Duodenal mucosa (tissue), 2 donors: ENCODE data around the gene SYNJ2.
A peak's percentile ranks its signal among the peaks of the same experiment; 100 is the strongest.
"Not testable (repeated sequence)": the region's sequence is repeated elsewhere in the genome, so short reads cannot be mapped to it uniquely, and the experiment has no call there.

Experiments used
- H3K27ac ChIP-seq: one replicate; pipeline ENCODE4 v1.7.0; 2013; ENCODE audit warnings: low read depth, low read length
- H3K27me3 ChIP-seq, 2 donors: one replicate each; pipeline ENCODE4 v1.7.0; 2013; ENCODE audit warnings: low read length in 2 of 2, control low read depth in 1 of 2; ENCODE audit not compliant: insufficient read depth in 2 of 2, control insufficient read depth in 1 of 2
- H3K36me3 ChIP-seq, 2 donors: one replicate each; pipeline ENCODE4 v1.7.0; 2013; ENCODE audit warnings: low read length in 2 of 2, control low read depth in 1 of 2; ENCODE audit not compliant: insufficient read depth in 2 of 2, control insufficient read depth in 1 of 2
- H3K4me1 ChIP-seq, 2 donors: one replicate each; pipeline ENCODE4 v1.7.0; 2013; ENCODE audit warnings: low read length in 2 of 2, control low read depth in 1 of 2; ENCODE audit not compliant: insufficient read depth in 2 of 2, control insufficient read depth in 1 of 2
- H3K4me3 ChIP-seq, 2 donors: one replicate each; pipeline ENCODE4 v1.7.0; 2013; ENCODE audit warnings: low read length in 2 of 2, low read depth in 1 of 2
- H3K9ac ChIP-seq, 2 donors: one replicate each; pipeline ENCODE4 v1.7.0; 2013; ENCODE audit warnings: low read length in 2 of 2, low read depth in 1 of 2
- H3K9me3 ChIP-seq, 2 donors: one replicate each; pipeline ENCODE4 v1.7.0; 2013; ENCODE audit warnings: low read length in 2 of 2, control low read depth in 1 of 2; ENCODE audit not compliant: control insufficient read depth in 1 of 2

SYNJ2 gene

DNA sequence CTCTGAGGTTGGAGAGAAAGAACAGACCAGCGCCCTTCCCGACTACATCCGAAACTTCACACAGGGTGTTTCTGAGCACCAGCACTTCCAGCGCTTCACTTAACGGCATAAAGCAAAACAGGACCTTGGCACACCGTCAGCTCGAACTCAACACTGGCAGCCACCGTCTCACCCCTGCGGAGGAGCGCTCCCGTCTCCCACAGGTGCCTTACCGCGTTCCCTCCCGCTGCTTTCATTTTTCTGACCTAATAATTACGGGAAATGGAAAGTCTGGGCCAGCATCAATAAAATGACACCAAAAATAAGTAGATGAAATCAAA lies 37.7 kb upstream of the SYNJ2 start:
- Histone ChIP-seq H3K4me3 (no peak overlapping the region), H3K27me3 (no peaks in the 10 kb centered on the region), H3K36me3 (peaks cover 16 to 58% of the 10 kb centered on the region in 2 donors), H3K27ac (no peak overlapping the region), H3K9me3 (no peaks in the 10 kb centered on the region), H3K9ac (no peak overlapping the region), H3K4me1 (peaks cover 0 to 14% of the 10 kb centered on the region in 2 donors)

DNA sequence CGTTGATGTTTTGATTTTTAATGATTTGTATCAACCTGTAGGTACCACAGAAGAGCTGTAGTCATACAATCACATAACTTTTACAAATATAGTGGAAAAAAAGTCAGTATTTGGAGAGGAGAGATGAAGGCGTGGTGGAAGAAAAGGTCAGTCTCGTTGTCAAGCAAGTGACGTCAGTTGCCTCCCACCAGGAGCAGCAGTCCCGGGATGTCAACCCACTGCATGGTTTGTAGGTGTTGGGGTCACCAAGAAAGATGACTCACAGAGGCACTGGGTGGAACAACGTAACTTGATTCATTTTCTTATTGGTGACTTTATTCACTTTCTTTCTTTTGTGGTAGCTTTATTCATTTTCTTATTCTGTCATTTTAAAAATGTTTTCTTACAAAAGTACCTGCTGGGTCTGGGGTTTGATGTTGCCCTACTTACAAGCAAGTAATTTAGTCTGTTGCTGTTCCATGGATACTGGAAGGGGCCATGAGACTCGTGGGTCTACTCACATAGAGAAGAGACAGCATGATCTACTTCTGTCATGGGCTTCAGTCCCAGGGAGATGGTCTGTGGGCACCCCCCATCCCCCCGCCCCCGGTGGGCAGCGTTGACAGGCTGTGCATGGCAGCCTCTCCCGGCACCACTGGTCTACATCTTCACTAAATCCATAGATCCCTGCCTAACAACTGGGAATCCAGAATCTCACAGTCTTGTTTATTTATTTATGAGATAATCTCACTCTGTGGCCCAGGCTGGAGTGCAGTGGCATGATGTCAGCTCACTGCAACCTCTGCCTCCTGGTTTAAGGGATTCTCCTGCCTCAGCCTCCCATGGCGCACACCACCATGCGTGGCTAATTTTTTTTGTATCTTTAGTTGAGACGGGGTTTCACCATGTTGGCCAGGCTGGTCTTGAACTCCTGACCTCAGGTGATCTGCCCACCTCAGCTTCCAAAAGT lies 36.4 kb upstream of the SYNJ2 start:
- Histone ChIP-seq H3K4me1 (peaks cover 0 to 10% of the 10 kb centered on the region in 2 donors), H3K36me3 (peaks cover 16 to 45% of the 10 kb centered on the region in 2 donors), H3K9me3 (peaks cover 0 to 7% of the 10 kb centered on the region in 2 donors), H3K4me3 (no peak overlapping the region), H3K27ac (no peak overlapping the region), H3K9ac (no peak overlapping the region), H3K27me3 (no peaks in the 10 kb centered on the region)

DNA sequence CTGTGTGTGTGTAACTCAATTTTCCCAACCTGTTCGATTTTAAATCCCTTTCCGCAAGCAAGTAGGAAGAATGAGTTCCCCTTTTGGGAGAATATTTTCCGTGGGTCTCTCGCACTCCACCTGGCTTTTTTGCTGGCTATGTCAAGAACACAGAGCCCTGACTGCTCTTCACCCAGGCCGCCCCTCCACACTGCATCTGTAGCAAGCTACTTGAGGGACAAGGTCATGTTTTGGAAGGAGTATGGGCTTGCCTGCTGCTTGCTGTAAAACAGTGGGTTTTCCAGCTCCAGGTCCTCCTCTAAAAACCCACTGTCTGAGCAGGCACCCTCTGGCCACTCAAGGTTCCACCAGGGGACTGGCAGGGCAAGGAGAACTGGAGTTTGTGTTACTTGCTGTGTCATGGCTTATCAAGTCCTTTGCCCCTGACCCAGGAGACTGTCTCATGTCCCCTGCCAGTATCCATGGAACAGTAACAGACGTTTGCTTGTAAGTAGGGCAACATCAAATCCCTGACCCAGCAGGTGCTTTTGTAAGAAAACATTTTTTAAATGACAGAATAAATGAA lies 35.5 kb upstream of the SYNJ2 start:
- H3K4me3 ChIP-seq = no peak overlapping the region
- no peaks in the 10 kb centered on the region for H3K27me3 ChIP-seq
- no peak overlapping the region for H3K9ac ChIP-seq
- peaks cover 0 to 7% of the 10 kb centered on the region in 2 donors for H3K9me3 ChIP-seq
- H3K27ac ChIP-seq = no peak overlapping the region
- peaks cover 10 to 37% of the 10 kb centered on the region in 2 donors for H3K36me3 ChIP-seq
- H3K4me1 ChIP-seq = peaks cover 0 to under 1% of the 10 kb centered on the region in 2 donors

DNA sequence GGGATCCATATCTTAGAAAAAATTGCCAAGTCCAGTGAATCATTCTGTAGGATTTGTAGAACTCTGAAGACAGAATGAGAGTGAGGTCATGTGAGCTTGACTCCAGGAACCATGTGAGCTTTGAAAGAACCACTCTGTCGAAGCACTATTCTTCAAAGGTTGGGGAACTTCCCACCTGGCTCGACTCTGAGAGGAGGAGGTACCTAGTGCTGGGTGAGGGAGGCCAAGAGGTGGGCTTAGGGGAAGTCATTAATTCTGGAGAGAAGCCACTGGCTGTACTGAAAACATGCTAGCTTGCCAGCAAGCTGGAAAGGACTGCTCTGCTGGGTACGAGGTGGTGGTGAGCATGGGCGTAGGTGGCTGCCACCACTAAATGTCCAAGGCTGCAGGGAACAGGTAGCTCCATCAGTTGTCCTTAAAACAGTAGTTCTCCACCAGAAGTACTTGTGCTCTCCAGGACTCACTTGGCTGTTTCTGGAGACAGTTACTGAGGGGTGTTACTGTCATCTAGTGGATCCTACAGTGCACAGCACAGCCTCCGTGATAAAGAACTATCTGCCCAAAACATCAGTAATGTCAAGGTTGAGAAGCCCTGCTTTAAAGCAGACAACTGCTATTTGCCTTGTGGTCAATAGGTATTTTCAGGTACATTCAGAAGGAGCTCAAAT lies 34.7 kb upstream of the SYNJ2 start:
- H3K4me3 ChIP-seq = no peak overlapping the region
- peaks cover 7 to 8% of the 10 kb centered on the region in 2 donors for H3K4me1 ChIP-seq
- no peak overlapping the region for H3K9ac ChIP-seq

DNA sequence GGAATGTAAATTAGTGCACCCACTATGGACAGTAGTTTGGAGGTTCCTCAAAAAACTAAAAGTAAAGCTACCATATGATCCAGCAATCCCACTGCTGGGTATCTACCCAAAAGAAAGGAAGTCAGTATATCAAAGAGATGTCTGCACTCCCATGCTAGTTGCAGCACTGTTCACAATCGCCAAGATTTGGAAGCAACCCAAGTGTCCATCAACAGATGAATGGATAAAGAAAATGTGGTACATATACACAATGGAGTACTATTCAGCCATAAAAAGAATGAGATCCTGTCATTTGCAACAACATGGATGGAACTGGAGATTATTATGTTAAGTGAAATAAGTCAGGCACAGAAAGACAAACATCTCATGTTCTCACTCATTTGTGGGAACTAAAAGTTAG lies 30.8 kb upstream of the SYNJ2 start:
- H3K9me3 ChIP-seq, H3K27ac ChIP-seq, H3K27me3 ChIP-seq, H3K4me3 ChIP-seq, H3K9ac ChIP-seq, H3K36me3 ChIP-seq: not testable (repeated sequence)
- peaks cover 34 to 36% of the 10 kb centered on the region in 2 donors for H3K4me1 ChIP-seq

More for the DNA sequence above, 34.7 kb upstream of the SYNJ2 start:
- no peak overlapping the region for H3K27ac ChIP-seq
- no peaks in the 10 kb centered on the region for H3K27me3 ChIP-seq
- H3K9me3 ChIP-seq = peaks cover 0 to 7% of the 10 kb centered on the region in 2 donors
- H3K36me3 ChIP-seq = peaks cover 4 to 28% of the 10 kb centered on the region in 2 donors

DNA sequence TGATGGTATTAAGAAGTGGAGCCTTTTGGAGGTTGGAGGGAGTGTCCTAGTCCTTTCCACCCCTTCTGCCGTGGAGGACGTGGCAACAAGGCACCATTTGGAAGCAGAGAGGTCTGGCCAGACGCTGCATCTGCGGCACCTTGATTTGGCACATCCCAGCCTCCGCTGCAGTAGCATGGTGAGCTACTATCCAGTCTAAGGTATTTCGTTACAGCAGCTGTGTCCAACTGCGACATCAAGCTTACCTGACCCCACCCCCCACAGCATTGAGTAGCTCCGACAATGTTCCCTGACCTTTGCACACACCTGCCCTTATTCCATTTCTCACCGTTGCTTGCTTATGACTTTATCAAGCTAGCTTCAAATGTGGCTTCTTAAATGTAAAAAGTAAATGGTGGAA lies 29.8 kb upstream of the SYNJ2 start:
- Histone ChIP-seq H3K9me3 (peaks cover 0 to 7% of the 10 kb centered on the region in 2 donors), H3K27me3 (no peaks in the 10 kb centered on the region), H3K4me3 (peak overlapping the region; percentile 30 to 42), H3K9ac (peak overlapping the region in 1 of 2 donors; percentile 36), H3K36me3 (no peaks in the 10 kb centered on the region), H3K4me1 (peaks cover 34 to 36% of the 10 kb centered on the region in 2 donors), H3K27ac (no peak overlapping the region)

DNA sequence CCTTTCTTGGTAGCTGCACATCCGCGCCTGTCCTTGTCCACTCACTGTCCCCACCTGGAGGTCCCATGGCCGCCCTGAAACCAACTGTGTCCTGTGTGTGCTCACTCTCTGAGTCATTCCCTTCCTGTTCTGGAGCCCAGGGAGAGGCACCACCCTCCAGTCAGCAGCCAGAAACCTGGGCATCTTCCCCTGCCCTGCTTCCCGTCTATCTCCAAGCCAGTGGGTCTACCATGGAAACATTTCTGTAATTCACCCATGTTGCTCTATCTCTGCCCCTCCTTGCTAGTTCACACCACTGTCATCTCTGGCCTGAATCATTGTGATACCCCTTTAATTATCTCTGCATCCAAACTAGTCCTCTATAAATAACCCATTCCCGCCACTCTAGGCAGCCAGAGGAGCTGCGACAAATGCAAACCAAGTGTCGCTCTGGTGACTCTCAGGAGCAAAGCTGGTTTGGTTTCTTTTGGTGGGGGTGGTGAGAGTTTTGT lies 28.8 kb upstream of the SYNJ2 start:
- H3K9me3 ChIP-seq = peaks cover under 1 to 12% of the 10 kb centered on the region in 2 donors
- H3K4me1 ChIP-seq = peaks cover 34 to 36% of the 10 kb centered on the region in 2 donors
- peak overlapping the region; percentile 93 for H3K27ac ChIP-seq
- H3K36me3 ChIP-seq = no peaks in the 10 kb centered on the region
- H3K4me3 ChIP-seq = no peak overlapping the region
- peak overlapping the region; percentile 73 to 80 for H3K9ac ChIP-seq
- no peaks in the 10 kb centered on the region for H3K27me3 ChIP-seq

DNA sequence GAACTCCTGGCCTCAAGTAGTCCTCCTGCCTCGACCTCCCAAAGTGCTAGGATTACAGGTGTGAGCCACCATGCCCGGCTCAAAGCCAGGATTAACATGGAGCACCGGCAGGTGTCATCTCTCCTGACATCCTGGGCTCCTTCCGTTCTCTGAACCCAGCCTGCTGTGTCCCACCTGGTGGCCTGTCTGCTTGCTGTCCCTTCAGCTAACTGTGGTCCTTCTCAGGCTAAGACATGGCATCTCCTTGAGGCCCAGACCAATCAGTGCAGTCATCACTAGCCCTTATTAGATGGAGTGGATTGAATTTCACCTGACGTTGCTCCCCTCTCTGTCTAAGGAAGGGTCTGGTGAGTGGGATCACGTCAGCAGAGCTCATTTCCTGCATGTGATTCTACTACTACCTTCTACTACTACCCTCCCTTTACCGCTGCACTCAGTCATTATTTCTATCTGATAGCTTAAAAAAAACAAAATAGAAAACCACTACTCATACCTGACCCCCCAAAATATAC lies 28.0 kb upstream of the SYNJ2 start:
- Histone ChIP-seq H3K4me1 (peaks cover 34 to 36% of the 10 kb centered on the region in 2 donors), H3K27ac (peak overlapping the region; percentile 93), H3K36me3 (no peaks in the 10 kb centered on the region), H3K4me3 (peak overlapping the region; percentile 49 to 61), H3K9me3 (peaks cover 6 to 19% of the 10 kb centered on the region in 2 donors), H3K9ac (peak overlapping the region; percentile 73 to 80), H3K27me3 (no peaks in the 10 kb centered on the region)

DNA sequence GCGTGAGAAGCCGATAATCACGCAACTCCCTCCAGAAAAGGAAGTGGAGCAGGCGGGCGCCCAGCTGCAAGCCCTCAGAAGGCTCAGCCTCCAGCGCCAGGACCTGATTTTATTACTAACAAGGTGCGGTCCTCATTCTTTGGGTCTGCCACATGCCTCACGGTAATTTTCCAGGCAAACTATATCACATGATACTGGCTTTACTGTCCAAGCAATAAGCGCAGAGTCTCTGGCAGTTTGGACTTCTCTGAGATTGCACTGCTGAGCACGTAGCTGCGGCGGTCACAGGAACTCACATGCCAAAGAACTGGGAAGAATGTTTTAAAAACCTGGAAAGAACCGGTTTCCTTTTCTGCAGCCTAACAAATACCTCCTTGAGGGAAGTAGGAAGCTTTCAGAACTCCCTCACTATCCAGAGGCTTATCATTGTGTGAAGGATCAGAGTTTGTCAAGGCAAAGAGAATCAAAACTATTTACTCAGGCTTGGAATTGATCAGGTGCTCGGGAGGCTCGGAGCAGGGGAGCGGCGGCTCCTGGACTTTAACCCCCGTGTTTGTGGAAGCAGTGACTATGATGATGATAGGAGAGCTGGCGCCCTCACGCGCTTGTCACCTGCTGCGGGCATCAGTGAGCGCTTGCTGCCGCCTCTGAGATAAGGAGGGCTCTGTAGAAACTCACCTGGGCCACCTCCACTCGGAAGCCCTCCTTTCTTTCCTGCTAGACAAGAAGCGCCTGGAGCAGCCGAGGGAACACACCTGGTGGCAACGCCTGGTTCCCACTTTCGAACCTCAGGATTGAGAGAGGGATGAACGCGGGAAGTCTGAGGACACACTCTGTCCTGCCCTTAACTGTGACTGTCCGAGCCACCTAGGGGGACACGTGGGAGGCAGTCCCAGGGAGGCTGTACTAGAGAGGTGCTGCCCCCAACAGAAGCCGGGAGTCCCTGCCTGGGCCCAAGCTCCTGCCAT lies 27.2 kb upstream of the SYNJ2 start:
- no peaks in the 10 kb centered on the region for H3K27me3 ChIP-seq
- H3K27ac ChIP-seq = peak overlapping the region; percentile 93
- peaks cover 34 to 36% of the 10 kb centered on the region in 2 donors for H3K4me1 ChIP-seq
- peak overlapping the region; percentile 49 to 61 for H3K4me3 ChIP-seq
- peaks cover 8 to 24% of the 10 kb centered on the region in 2 donors for H3K9me3 ChIP-seq
- no peaks in the 10 kb centered on the region for H3K36me3 ChIP-seq
- H3K9ac ChIP-seq = peak overlapping the region; percentile 73 to 80
